ENCODE results near the gene ZBTB20.

GRCh38 chr3:114294940-114295480 is 852.1 kb downstream of the ZBTB20 start:
- TF ChIP-seq CTCF (IDR thresholded peaks at IDR 0.05) (no peak), POLR2AphosphoS5 (IDR thresholded peaks at IDR 0.05) (no peak), POLR2A (IDR thresholded peaks at IDR 0.05) (no peak)
